Stimulated activated CD4-positive, alpha-beta T cell treated with anti-CD3 and anti-CD28 coated beads, Interleukin-4, amount 100 ng/mL, for 24 hours (primary cell): ENCODE results near the gene CYB5B.

Source experiments
- DNase-seq: peaks from one replicate; pipeline ENCODE4 v3.0.0-alpha.2; 2020

The CYB5B gene

GRCh38 chr16:69490707-69491324, 66.4 kb downstream of the CYB5B start:
- DNase-seq = no peak

- DNase-seq = peak; percentile 35
Observed at GRCh38 chr16:69494991-69495392, 70.6 kb downstream of the CYB5B start.

DNA sequence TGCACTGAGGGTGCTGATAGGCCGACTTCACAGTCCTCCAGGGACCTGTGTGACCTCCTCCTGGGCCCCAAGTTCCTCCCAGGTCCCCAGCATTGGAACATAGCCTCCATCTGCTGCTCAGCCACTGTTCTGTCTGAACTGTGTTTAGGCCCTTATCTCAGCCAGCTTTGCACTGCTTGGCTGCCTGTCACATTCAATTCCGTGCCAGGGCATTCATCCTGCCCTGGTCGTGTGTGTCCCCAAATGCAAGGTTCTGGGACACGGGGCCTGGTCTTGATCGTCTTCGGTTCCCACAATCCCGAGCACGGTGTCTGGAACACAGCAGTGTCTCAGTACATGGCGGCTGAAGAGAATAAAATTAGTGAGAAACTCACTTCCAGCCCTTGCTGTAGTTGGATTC, 71.4 kb downstream of the CYB5B start:
- no peak for DNase-seq

GRCh38 chr16:69496376-69496775, 72.0 kb downstream of the CYB5B start:
- no peak for DNase-seq

- no peak for DNase-seq
Observed at GRCh38 chr16:69496896-69497295, 72.5 kb downstream of the CYB5B start.

- DNase-seq = no peak
Observed at GRCh38 chr16:69497876-69498596, 73.6 kb downstream of the CYB5B start.

DNA sequence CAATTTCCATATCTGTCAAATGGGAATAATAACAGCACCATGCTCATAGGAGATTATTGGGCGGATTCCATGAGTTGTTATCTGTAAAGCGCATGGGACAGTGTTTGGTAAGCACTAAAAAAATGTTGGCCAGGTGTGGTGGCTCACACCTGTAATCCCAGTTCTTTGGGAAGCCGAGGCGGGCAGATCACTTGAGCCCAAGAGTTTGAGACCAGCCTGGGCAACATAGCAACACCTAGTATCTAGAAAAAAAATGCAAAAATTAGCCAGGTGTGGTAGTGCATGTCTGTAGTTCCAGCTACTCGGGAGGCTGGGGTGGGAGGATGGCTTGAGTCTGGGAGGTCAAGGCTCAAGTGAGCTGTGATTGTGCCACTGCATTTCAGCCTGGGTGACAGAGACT, 74.5 kb downstream of the CYB5B start:
- no peak for DNase-seq

DNA sequence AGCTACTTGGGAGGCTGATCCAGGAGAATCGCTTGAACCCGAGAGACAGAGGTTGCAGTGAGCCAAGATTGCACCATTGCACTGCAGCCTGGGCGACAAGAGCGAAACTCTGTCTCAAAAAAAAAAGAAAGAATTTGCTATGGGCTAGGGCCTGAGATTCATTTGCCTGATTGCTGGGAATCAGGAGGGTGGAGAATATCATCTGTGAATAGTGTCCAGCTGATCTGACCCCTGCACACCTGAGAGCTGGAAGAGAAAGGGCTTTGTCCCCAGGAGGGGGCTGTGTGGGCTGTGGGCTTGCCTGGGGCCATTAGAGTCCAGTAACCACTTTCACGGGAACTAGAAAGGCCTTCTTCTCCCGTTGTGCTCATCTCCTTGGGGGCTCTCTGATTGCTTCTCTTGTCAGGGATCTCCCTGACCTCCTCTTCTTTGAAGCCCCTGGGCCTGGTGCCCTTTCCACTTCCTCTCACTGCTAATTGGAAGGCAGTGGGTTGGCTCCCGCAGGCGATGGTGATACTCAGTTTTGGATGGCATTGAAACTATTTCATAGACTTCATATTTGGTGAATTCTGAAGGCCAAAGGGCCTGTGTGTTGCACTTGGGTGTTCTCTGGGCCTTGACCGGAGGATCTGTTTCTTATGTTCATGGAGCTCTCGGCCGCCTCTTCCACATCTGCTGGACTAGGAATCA, 75.3 kb downstream of the CYB5B start:
- no peak for DNase-seq

DNA sequence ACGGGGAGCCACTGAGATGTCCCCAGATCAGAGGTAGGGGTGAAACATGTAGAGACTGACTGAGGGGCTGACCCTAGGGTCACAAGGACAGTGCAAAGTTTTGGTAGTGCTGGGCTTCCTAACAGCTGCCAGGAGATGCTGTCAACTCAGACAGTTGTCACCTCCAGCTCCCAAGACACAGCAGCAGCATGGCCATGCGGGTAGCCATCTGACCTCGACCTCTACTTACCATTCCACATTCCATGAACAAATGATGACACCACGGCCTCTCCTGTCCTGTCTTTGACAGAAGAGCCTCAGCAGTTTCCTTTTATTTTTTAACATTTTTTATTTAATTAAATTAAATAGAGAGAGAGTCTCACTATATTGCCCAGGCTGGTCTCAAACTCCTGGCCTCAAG, 76.1 kb downstream of the CYB5B start:
- DNase-seq = no peak

GRCh38 chr16:69501956-69502745, 77.7 kb downstream of the CYB5B start:
- DNase-seq = no peak

DNA sequence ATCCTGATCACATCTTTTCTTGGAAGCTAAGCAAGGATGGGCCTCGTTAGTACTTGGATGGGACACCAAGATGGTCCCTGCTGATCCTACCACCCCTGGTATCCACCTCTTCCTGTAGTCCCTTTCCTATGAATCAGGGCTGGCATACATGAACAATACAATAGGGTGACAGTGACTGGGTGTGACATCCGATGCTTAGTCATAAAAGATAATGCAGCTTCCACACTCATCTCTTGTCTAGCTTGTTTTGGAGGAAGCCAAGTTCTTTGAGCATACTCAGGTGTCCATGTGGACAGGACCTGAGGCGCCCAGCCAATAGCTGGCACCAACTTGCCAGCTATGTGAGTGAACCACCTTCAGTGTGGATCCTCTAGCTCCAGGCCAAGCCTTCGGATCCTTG, 78.8 kb downstream of the CYB5B start:
- no peak for DNase-seq

DNA sequence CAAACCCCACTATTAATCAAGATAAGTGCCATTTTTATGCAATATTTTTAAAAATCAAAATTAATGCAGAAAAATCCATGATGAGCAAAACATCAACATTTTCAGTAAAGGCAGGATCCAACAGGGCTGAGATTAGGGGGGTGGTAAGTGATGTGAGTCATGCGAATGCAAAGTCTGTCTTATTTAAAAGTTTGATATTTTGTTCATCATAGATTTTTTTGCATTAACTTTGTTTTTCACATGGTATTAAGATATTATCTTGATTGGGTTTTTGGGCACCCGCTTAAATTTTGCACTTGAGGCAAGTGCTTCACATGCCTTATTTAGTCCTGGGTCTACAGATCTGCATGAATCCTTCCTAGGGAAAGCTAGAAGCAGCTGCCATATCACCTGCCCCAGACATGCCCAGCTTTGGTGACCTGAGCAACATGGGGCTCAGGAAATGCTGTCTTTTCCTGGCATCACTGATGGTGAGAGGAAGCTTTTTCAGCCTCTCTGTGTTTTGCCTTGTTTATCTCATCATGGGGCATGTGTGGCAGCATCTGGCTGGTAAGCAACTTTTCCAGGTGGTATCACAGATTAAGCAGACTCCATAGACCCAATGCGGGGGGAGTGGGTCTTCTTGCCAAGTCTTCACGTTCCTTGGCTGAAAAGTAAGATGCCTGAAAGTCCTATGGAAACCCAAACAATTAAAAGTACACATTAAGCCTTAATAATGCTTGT, 83.8 kb downstream of the CYB5B start:
- DNase-seq = no peak

GRCh38 chr16:69509125-69509524, 84.7 kb downstream of the CYB5B start:
- no peak for DNase-seq

- DNase-seq = no peak
Observed at GRCh38 chr16:69511651-69512050, 87.2 kb downstream of the CYB5B start.

DNA sequence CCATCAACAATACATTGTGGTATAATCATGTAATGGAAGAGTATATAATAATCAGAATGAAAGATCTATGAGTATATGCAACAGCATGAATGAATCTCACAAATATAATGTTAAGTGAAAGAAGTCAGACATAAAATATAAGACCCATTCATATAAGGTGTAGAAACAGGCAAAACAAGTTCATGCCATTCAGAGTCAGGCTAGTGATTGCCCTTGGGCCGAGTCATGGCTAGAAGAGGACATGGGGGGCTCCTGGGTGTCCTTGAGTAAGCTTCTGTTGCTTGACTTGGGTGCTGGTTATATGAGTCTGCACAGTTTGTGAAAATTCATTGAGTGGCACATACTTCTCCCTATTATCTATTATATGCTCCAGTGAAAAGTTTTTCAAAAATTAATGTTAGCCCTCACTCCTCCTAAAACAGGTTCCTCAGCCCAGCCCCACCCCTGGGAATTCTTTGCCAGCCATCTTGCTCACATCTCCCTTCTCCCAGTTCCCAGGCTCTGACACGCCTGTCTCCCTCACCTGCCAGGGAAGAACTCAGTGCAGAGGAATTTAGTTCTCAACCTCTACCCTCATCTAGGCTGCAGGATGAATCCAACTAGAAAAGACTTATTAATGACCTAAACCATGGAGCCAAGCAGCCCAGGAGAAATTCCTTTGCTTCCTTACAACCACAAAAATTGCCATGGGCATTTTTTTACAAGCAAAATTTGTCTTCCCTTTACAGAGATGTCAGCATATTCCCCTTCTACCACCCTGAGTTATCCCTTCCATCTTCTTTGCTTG, 89.0 kb downstream of the CYB5B start:
- no peak for DNase-seq

DNA sequence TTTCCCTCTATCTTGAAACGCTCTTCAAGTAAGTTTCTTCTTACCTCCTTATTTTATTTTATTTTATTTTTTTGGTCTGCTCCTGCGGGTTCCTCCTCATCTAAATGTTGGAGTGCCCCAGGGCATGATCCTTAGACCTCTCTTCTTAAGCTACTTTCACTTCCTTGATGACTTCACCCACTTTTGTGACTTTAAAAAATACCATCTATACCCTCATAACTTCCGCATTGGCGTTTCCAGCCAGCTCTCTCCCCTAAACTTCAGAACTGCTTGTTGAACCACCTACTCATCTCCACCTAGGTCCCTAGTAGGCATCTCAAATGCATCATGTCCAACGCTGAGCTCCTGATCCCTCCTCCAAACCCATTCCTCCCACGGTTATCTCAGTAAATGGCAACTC, 89.9 kb downstream of the CYB5B start:
- DNase-seq = no peak
